Measurements from ENCODE around the gene NMNAT2. TPM values are rescaled to one million over a fixed set of nuclear protein-coding genes. Genes with fewer than 3 reads are reported as not detected.

The NMNAT2 gene
- total RNA-seq, 1 experiment from 2014 or later, result not detected

GRCh38 chr1:183328371-183328770 lies 89.8 kb downstream of the NMNAT2 start:
- no peaks in the 10 kb centered on the region for H3K4me1 ChIP-seq (ENCODE audit: control insufficient read depth in 1 of 2, insufficient read depth in 2 of 2, low read length in 2 of 2)
- TF ChIP-seq REST (IDR thresholded peaks at IDR 0.05; ENCODE audit: low read depth) (no peak), TCF7L2 (IDR thresholded peaks at IDR 0.05; ENCODE audit: borderline replicate concordance, extremely low read depth, insufficient read depth, insufficient read length) (no peak), SRF (IDR thresholded peaks at IDR 0.05; ENCODE audit: low read depth) (no peak), POLR2AphosphoS5 (IDR thresholded peaks at IDR 0.05; ENCODE audit: low read depth, low read length) (no peak), CEBPB (IDR thresholded peaks at IDR 0.05; ENCODE audit: low read depth) (no peak), SP1 (IDR thresholded peaks at IDR 0.05; ENCODE audit: low read depth) (no peak), ZBTB33 (IDR thresholded peaks at IDR 0.05; ENCODE audit: extremely low read depth, insufficient replicate concordance, low read length) (no peak), EZH2phosphoT487 (IDR thresholded peaks at IDR 0.05; ENCODE audit: borderline replicate concordance) (no peak), FOSL1 (IDR thresholded peaks at IDR 0.05; ENCODE audit: low read depth) (no peak)
- intact Hi-C loops (cut with micrococcal nuclease), result no loop called here
- H4K20me1 ChIP-seq (ENCODE audit: insufficient read depth), result no peaks in the 10 kb centered on the region
- CTCF ChIA-PET, result no interaction called here
- no peak overlapping the region for H3K27ac ChIP-seq (ENCODE audit: low read depth, low read length)
- DNase-seq (ENCODE audit: low read depth, low spot score) (no peak), ATAC-seq (no peak)
- peaks cover 24% of the 10 kb centered on the region; the same call in 1 of the 2 replicates for H3K27me3 ChIP-seq (ENCODE audit: insufficient read depth, low read length)
- H3K9ac ChIP-seq (ENCODE audit: low read length), result no peak overlapping the region
- H3K79me2 ChIP-seq (ENCODE audit: insufficient read depth, low read length), result no peaks in the 10 kb centered on the region
- no peaks in the 10 kb centered on the region for H3K9me2 ChIP-seq (ENCODE audit: insufficient read depth)
- no peak overlapping the region for H3K4me3 ChIP-seq (replicated peaks in 1 of 2; ENCODE audit: low read depth in 1 of 2, low read length in 2 of 2)
- no peak overlapping the region for H3K4me2 ChIP-seq (ENCODE audit: low read length)
- H2AFZ ChIP-seq (ENCODE audit: low read depth, low read length, poor library complexity, severe bottlenecking), result no peak overlapping the region
- no peaks in the 10 kb centered on the region for H3K36me3 ChIP-seq (ENCODE audit: control insufficient read depth in 1 of 2, insufficient read depth in 2 of 2, low read length in 2 of 2)
- POLR2A ChIA-PET, result no interaction called here
- no TSS peak for BruUV-seq (replicated peaks)
- no peaks in the 10 kb centered on the region for H3K9me3 ChIP-seq (ENCODE audit: control insufficient read depth in 1 of 2, insufficient read depth in 1 of 2, low read depth in 1 of 2, low read length in 2 of 2)
- RAD21 ChIA-PET (ENCODE audit: low non-redundant PET in 1 of 2, low total read pairs in 2 of 2, uncharacterized antibody in 2 of 2, unreplicated experiment in 2 of 2), result no interaction called here

Measured in HCT116 (cell line).